Lower leg skin (tissue), 3 donors: ENCODE results near the gene GALNT14.

Source experiments
- CTCF ChIP-seq, 3 donors: fragments of 450-650 bp; IDR thresholded peaks; one replicate each; pipeline ENCODE4 v1.5.1; 2016; ENCODE audit warnings: antibody characterized with exemption in 3 of 3, mild to moderate bottlenecking in 3 of 3, moderate library complexity in 2 of 3
- POLR2A ChIP-seq, 2 donors: fragments of 450-650 bp; IDR thresholded peaks; one replicate each; pipeline ENCODE4 v1.6.1; 2016 to 2017; ENCODE audit warnings: antibody characterized with exemption in 2 of 2, mild to moderate bottlenecking in 1 of 2, moderate library complexity in 1 of 2

GRCh38 chr2:31136732-31137131, 1.5 kb downstream of the GALNT14 start:
- no peak for TF ChIP-seq CTCF (IDR thresholded peaks at IDR 0.05)
- no peak for TF ChIP-seq POLR2A (IDR thresholded peaks at IDR 0.05)
